ENCODE data around the gene IKZF2. TPM values are rescaled to one million over a fixed set of nuclear protein-coding genes. Genes with fewer than 3 reads are reported as not detected.

IKZF2 gene
- total and polyA plus RNA-seq, 9 of the 15 experiments (the other 6 are each of a cell fraction or from before 2014, with no cell fraction given), result 0.04 to 0.54 (median 0.22) TPM

- TF ChIP-seq MGA (IDR thresholded peaks at IDR 0.05), result no peak
- no peak for TF ChIP-seq ZKSCAN3 (CRISPR knock-in tag; IDR thresholded peaks at IDR 0.05)
- TF ChIP-seq YY1 (IDR thresholded peaks at IDR 0.05; ENCODE audit: borderline replicate concordance in 1 of 3, control insufficient read depth in 1 of 3, extremely low read depth in 1 of 3, insufficient read depth in 3 of 3, insufficient read length in 1 of 3, insufficient replicate concordance in 2 of 3, low read depth in 1 of 3, low read length in 2 of 3), result no peak
- no peak for TF ChIP-seq ZNF197 (CRISPR knock-in tag; IDR thresholded peaks at IDR 0.05; ENCODE audit: low read depth)
- TF ChIP-seq NR0B1 (IDR thresholded peaks at IDR 0.05; ENCODE audit: partially characterized antibody), result no peak
- no peak for TF ChIP-seq ARID2 (IDR thresholded peaks at IDR 0.05)
- TF ChIP-seq TCFL5 (CRISPR knock-in tag; conservative IDR thresholded peaks at IDR 0.05), result no peak
- no peak for TF ChIP-seq GABPB2 (CRISPR knock-in tag; conservative IDR thresholded peaks at IDR 0.05)
- TF ChIP-seq, protein P1, sequence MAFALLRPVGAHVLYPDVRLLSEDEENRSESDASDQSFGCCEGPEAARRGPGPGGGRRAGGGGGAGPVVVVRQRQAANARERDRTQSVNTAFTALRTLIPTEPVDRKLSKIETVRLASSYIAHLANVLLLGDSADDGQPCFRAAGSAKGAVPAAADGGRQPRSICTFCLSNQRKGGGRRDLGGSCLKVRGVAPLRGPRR (CRISPR knock-in tag; IDR thresholded peaks at IDR 0.05), result no peak
- no peak for TF ChIP-seq NR3C1 (CRISPR knock-in tag; IDR thresholded peaks at IDR 0.05)
Observed at GRCh38 chr2:213104092-213104902, 47.1 kb downstream of the IKZF2 start (continued).
